Small intestine (tissue), 7 donors: ENCODE results near the gene ENO2. TPM values are rescaled to one million over a fixed set of nuclear protein-coding genes. Genes with fewer than 3 reads are reported as not detected.
"Not testable (repeated sequence)": the region's sequence is repeated elsewhere in the genome, so short reads cannot be mapped to it uniquely, and the experiment has no call there.

Source experiments
- DNase-seq, 2 donors: peaks; one replicate each; pipeline versions ENCODE4 v3.0.0 to v3.0.0-alpha.2; 2013
- FAIRE-seq: peaks from 2 replicates; lab custom pipeline; 2012; peaks lifted over from hg19 to GRCh38; lab: Jason Lieb, UNC
- H3K27ac ChIP-seq, 3 donors: one replicate each; pipeline ENCODE4 v1.5.1; 2013; ENCODE audit warnings: low read length in 2 of 3, mild to moderate bottlenecking in 2 of 3, control low read depth in 1 of 3, inconsistent platforms in 1 of 3, low read depth in 1 of 3, moderate library complexity in 1 of 3
- H3K27me3 ChIP-seq, 3 donors: one replicate each; pipeline ENCODE4 v1.6.1; 2013; ENCODE audit warnings: low read length in 3 of 3, inconsistent platforms in 1 of 3; ENCODE audit not compliant: control insufficient read depth in 3 of 3, insufficient read depth in 3 of 3
- H3K36me3 ChIP-seq, 3 donors: one replicate each; pipeline ENCODE4 v1.6.1; 2013; ENCODE audit warnings: low read length in 3 of 3, inconsistent platforms in 1 of 3, low read depth in 1 of 3, mild to moderate bottlenecking in 1 of 3, moderate library complexity in 1 of 3; ENCODE audit not compliant: control insufficient read depth in 3 of 3, insufficient read depth in 2 of 3
- H3K4me1 ChIP-seq, 3 donors: one replicate each; pipeline ENCODE4 v1.6.1; 2013; ENCODE audit warnings: low read length in 2 of 3, inconsistent platforms in 1 of 3, low read depth in 1 of 3, mild to moderate bottlenecking in 1 of 3, moderate library complexity in 1 of 3; ENCODE audit not compliant: control insufficient read depth in 3 of 3, insufficient read depth in 2 of 3
- H3K4me3 ChIP-seq, 3 donors: one replicate each; pipeline ENCODE4 v1.5.1; 2013; ENCODE audit warnings: low read length in 3 of 3, control low read depth in 1 of 3, inconsistent platforms in 1 of 3, low read depth in 1 of 3, mild to moderate bottlenecking in 1 of 3, moderate library complexity in 1 of 3
- H3K9me3 ChIP-seq, 2 donors: one replicate each; pipeline ENCODE4 v1.6.1; 2013; ENCODE audit warnings: low read depth in 1 of 2, low read length in 1 of 2; ENCODE audit not compliant: control insufficient read depth in 2 of 2, insufficient read depth in 1 of 2
- WGBS, 3 donors: extraction: QIAGEN DNeasy Blood & Tissue Kit; methylation state at CpG; one replicate each; pipeline ENCODE4 v1.1.7; 2013; 5-methylcytosine and 5-hydroxymethylcytosine counted together
- polyA plus RNA-seq, 4 donors: library from polyadenylated mRNA; stranded (reverse) in 3 of 4; unstranded in 1 of 4; fragments of 200-250 nt in 3 of 4; fragments of 120-200 nt in 1 of 4; gene quantifications; one replicate each; pipeline versions ENCODE4 v1.2.1 to v1.2.3, GENCODE V29; 2013
- donor health status: healthy with polysubstance abuse.
- donor health status: control.
- donor health status: control.
- donor health status: Bipolar disorder and iron deficiency.
- donor health status: healthy.

The ENO2 gene
- polyA plus RNA-seq, 4 donors: 0.67 to 19.1 (median 3.1) TPM

GRCh38 chr12:6902448-6902847 lies 11.9 kb upstream of the ENO2 start:
- DNase-seq (peak; percentile 30 to 64), FAIRE-seq (no peak)
- Histone ChIP-seq H3K9me3 (no peaks in the 10 kb centered on the region), H3K4me1 (peaks cover 0 to 26% (median 0%) of the 10 kb centered on the region in 3 donors), H3K36me3 (peaks cover 0 to 7% (median 0%) of the 10 kb centered on the region in 3 donors), H3K27me3 (no peaks in the 10 kb centered on the region), H3K4me3 (no peak overlapping the region), H3K27ac (no peak overlapping the region)
- WGBS, 3 donors: 11 to 57% (median 44%) methylated on average over 4 of the region's 4 CpGs

- no peak overlapping the region for H3K27ac ChIP-seq
- FAIRE-seq: no peak
- H3K4me1 ChIP-seq: peaks cover 0 to 26% (median 0%) of the 10 kb centered on the region in 3 donors
- peaks cover 0 to 7% (median 0%) of the 10 kb centered on the region in 3 donors for H3K36me3 ChIP-seq
- no peaks in the 10 kb centered on the region for H3K9me3 ChIP-seq
- DNase-seq: no peak
- 72 to 84% (median 81%) methylated on average over 1 of the region's 1 CpG for WGBS, 3 donors
- no peaks in the 10 kb centered on the region for H3K27me3 ChIP-seq
- H3K4me3 ChIP-seq: no peak overlapping the region
Observed at GRCh38 chr12:6903722-6904121, 10.7 kb upstream of the ENO2 start.

GRCh38 chr12:6904280-6905276 lies 9.8 kb upstream of the ENO2 start, which contains the start of gene LRRC23:
Gene LRRC23 (plus strand): TSS chr12:6904822. CDS start chr12:6905634, 812 bp downstream.
- WGBS, 3 donors: 4 to 6% (median 5%) methylated on average over 34 of the region's 34 CpGs
- no peak for FAIRE-seq

DNA sequence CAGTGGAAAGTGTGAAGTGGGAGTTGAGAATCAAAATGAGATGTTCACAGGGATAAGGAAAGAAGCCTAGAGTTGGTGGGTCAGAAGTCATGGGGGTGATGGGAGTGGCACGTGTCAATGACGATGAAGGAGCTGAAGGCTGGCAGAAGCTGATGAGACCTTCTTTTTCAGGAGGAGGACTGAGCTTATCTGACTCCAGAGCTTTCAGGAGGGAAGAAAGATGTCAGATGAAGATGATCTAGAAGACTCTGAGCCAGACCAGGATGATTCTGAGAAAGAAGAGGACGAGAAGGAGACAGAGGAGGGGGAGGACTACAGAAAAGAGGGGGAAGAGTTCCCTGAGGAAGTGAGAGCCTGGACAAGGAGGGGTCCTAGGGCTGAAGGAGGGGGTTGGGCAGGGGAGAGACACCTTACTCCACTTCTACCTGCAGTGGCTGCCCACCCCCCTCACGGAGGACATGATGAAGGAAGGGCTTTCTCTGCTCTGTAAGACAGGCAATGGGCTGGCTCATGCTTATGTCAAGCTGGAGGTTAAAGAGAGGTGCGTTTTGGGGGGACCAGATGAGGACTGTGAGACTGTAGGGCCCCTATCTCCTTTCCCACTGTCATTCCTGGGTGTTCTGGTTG lies 8.9 kb upstream of the ENO2 start:
- H3K9me3 ChIP-seq: no peaks in the 10 kb centered on the region
- peak overlapping the region in 1 of 3 donors; percentile 34 for H3K27ac ChIP-seq
- no peaks in the 10 kb centered on the region for H3K27me3 ChIP-seq
- WGBS, 3 donors: 55 to 70% (median 68%) methylated on average over 5 of the region's 5 CpGs
- peak overlapping the region in 1 of 3 donors; percentile 58 for H3K4me3 ChIP-seq
- DNase-seq (no peak), FAIRE-seq (no peak)
- peaks cover 0 to 15% (median 0%) of the 10 kb centered on the region in 3 donors for H3K4me1 ChIP-seq
- H3K36me3 ChIP-seq: peaks cover 0 to 7% (median 0%) of the 10 kb centered on the region in 3 donors

More at GRCh38 chr12:6904280-6905276, 9.8 kb upstream of the ENO2 start, which contains the start of gene LRRC23:
- Histone ChIP-seq H3K27me3 (no peaks in the 10 kb centered on the region), H3K9me3 (no peaks in the 10 kb centered on the region), H3K4me1 (peaks cover 0 to 22% (median 0%) of the 10 kb centered on the region in 3 donors), H3K27ac (peak within 1 kb of the TSS; percentile 5 to 49 (median 30)), H3K36me3 (peaks cover 0 to 7% (median 0%) of the 10 kb centered on the region in 3 donors), H3K4me3 (peak within 1 kb of the TSS; percentile 32 to 58 (median 52))
- DNase-seq: peak; percentile 98

GRCh38 chr12:6908141-6908540 lies 6.2 kb upstream of the ENO2 start:
- not testable (repeated sequence) for H3K4me3 ChIP-seq, H3K27ac ChIP-seq, H3K36me3 ChIP-seq, FAIRE-seq, H3K9me3 ChIP-seq, DNase-seq
- Histone ChIP-seq H3K4me1 (peaks cover 0 to 12% (median 0%) of the 10 kb centered on the region in 3 donors), H3K27me3 (peaks cover 0 to 13% (median 0%) of the 10 kb centered on the region in 3 donors)
- 91 to 94% (median 91%) methylated on average over 11 of the region's 11 CpGs for WGBS, 3 donors

DNA sequence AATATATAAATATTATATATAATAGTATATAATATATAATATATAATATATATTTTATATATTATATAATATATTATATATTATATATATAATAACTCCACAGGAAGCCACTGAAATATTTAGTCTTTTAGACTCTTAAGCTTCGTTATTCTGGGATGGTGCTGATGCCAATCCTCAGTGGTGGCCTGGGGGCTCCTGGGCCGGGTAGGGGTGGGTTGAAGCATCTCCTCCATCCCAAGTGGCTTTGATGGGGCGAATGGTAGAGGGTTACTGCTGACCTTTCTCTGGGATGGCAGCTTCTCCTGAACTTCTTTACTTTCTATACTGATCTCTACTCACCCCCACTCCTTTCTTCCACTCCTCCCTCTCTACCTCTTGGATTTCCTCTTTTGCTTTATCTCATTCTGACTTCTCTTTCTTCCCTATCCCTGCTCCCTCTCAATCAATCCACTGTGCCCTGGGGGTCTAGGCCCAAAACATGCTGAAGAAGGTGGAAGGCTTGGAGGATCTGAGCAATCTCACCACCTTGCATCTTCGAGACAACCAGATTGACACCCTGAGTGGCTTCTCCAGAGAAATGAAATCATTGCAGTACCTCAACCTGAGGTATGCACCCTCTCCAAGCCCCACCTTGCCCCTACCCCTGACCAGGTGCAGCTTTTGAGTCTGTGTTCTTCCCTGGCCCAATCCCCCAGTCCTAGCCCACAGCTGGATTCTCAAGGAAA lies 4.8 kb upstream of the ENO2 start:
- Histone ChIP-seq H3K9me3 (no peaks in the 10 kb centered on the region), H3K27ac (no peak overlapping the region), H3K4me3 (no peak overlapping the region), H3K4me1 (peaks cover 0 to 12% (median 0%) of the 10 kb centered on the region in 3 donors), H3K36me3 (peaks cover 0 to 7% (median 0%) of the 10 kb centered on the region in 3 donors), H3K27me3 (peaks cover 0 to 23% (median 0%) of the 10 kb centered on the region in 3 donors)
- no peak for DNase-seq
- FAIRE-seq: no peak
- WGBS, 3 donors: 84 to 89% (median 88%) methylated on average over 4 of the region's 4 CpGs

- Histone ChIP-seq H3K27ac (no peak overlapping the region), H3K9me3 (no peaks in the 10 kb centered on the region), H3K27me3 (peaks cover 0 to 35% (median 0%) of the 10 kb centered on the region in 3 donors), H3K4me3 (no peak overlapping the region), H3K4me1 (peaks cover 0 to 13% (median 5%) of the 10 kb centered on the region in 3 donors), H3K36me3 (peaks cover 0 to 7% (median 0%) of the 10 kb centered on the region in 3 donors)
- FAIRE-seq (no peak), DNase-seq (no peak)
- WGBS, 3 donors: 82 to 90% (median 89%) methylated on average over 15 of the region's 15 CpGs
Observed at GRCh38 chr12:6912164-6912935, 2.0 kb upstream of the ENO2 start.
